ENCODE measurements around the gene NDUFS8.

- TF ChIP-seq EZH2 (IDR thresholded peaks at IDR 0.05; ENCODE audit: insufficient read depth, poor library complexity, severe bottlenecking) (no peak), EZH2phosphoT487 (IDR thresholded peaks at IDR 0.05; ENCODE audit: insufficient read depth, low read depth) (no peak)
Measured at GRCh38 chr11:68067991-68068390, 37.5 kb downstream of the NDUFS8 start.
